ENCODE measurements around the gene ARFGEF3.
"Not testable (repeated sequence)": the region's sequence is repeated elsewhere in the genome, so short reads cannot be mapped to it uniquely, and the experiment has no call there.

The ARFGEF3 gene

DNA sequence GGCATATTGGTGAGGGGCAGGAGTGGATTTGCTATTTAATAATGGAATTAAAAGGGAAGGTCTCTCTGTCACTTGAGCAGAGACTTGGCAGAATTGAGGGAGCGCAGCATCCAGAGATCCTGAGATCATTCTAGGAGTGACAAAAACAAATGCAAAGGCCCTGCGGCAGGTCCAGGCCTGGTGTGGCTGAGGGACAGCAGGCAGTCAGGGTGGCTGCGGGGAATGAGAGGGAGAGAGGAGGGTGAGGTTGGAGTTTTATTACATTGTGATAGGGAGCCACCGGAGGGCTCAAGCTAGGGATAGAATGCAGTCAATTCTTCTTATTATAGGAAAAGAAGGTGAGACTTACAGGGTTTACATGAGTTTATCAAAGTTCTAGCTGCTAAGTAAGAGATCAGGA, 116.1 kb downstream of the ARFGEF3 start:
- no peak for DNase-seq

DNA sequence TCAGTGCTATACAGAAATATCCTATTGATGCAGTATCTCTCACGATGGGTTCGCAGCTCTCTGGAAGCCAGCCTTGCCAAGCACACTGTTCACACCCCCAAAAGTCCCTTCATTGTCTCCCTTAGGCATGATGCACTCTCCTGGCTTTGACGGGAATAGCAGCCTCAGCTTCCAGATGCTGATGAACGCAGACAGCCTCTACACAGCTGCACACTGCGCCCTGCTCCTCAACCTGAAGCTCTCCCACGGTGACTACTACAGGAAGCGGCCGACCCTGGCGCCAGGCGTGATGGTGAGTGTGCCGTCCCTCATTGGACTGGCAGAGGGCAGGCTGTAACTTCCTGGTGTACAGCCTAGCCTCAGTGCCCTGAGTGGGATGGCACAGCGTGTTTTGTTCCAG, 116.6 kb downstream of the ARFGEF3 start:
- DNase-seq, result no peak

DNA sequence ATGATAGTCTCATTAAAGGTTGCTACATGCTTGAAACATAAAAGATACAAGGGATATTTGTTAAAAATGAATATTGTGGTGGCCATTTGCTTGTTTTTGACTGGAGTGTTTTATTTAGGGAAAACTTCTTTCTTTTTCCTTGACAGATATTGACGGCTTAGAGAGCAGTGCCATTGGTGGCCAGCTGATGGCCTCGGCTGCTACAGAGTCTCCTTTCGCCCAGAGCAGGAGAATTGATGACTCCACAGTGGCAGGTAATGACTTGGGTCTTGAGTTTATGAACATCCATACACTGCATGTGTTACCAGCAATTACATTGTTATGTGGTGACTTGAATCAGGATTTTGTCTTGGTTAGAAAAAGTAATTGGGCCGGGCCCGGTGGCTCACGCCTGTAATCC, 124.1 kb downstream of the ARFGEF3 start:
- no peak for DNase-seq

DNA sequence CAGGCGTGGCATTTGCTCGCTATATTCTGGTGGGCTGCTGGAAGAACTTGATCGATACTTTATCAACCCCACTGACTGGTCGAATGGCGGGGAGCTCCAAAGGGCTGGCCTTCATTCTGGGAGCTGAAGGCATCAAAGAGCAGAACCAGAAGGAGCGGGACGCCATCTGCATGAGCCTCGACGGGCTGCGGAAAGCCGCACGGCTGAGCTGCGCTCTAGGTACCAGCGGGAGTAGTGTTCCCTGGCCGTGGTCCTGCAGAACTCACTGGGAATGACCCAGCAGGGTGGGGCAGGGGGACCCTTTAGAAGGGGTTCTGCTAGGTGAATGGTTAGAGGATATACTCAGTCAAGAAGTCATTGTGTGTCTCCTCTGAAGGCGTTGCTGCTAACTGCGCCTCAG, 125.0 kb downstream of the ARFGEF3 start:
- DNase-seq, result no peak

DNA sequence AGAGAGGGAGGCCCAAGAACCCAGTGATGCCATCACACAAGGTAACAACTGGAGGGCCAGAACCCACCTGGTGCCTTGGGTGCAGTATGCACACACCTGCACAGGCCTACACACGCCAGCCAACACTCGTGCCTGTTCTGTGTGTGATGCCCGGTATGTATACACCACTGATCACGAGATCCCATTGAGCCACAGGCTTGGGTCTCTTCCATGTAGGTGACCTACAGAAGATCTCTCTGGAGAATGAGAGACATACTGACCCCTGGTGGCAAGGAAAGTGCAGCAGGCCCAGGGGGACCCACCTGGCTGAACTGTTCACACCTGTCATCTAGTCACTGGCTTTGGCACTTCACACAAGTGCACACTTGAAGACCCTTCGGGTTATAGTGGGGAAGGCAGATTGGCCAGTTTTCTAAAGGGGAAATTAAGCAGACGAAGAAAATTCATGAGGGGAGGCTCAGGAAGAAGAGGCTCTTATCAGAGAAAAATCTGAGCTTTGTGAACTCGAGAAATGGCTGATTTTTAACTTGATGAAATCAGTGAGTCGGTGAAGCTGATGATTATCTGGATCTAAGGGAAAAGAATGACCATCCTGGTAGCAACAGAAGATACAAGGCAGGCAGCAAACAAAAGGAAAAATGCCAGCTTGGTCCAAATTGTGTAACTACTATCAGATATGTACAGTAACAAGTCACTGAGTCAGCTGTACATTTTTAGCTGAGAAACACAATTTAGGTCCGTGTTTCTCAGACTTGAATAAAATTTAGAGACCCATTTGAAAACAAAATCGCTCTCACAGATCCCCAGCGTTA, 125.6 kb downstream of the ARFGEF3 start:
- DNase-seq, result peak; percentile 4

DNA sequence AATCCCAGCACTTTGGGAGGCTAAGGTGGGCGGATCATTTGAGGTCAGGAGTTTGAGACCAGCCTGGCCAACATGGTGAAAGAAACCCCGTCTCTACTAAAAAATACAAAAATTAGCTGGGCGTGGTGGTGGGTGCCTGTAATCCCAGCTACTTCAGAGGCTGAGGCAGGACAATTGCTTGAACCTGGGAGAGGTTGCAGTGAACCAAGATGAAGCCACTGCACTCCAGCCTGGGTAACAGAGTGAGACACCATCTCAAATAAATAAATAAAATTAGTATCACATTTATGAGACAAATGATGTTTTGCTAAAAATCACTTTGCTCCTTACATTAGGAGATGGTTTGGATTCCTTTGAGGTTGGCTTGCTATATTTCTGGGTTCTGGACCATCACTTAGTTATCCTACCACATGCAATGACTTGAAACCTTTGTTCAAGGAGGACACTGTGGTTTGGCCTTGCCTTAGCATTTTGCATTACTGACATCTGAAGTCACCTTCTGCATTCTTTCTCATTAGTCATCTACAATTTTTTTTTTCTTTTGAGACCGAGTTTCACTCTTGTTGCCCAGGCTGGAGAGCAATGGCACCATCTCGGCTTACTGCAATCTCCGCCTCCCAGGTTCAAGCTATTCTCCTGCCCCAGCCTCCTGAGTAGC, 126.8 kb downstream of the ARFGEF3 start:
- DNase-seq, result not testable (repeated sequence)

DNA sequence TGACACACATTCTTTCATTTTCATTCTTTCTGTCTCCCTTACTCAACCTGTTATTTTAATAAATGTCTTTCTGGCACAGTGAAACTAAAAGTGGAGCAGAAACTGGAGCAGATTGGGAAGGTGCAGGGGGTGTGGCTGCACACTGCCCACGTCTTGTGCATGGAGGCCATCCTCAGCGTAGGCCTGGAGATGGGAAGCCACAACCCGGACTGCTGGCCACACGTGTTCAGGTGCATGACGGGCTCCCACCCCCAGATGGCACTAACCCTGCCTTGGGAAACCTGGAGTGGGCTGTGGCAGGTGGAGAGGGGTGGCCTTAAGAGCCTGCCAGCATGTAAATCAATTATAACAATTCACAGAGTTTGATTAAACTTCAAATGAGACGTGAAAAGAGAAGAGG, 128.0 kb downstream of the ARFGEF3 start:
- no peak for DNase-seq

DNA sequence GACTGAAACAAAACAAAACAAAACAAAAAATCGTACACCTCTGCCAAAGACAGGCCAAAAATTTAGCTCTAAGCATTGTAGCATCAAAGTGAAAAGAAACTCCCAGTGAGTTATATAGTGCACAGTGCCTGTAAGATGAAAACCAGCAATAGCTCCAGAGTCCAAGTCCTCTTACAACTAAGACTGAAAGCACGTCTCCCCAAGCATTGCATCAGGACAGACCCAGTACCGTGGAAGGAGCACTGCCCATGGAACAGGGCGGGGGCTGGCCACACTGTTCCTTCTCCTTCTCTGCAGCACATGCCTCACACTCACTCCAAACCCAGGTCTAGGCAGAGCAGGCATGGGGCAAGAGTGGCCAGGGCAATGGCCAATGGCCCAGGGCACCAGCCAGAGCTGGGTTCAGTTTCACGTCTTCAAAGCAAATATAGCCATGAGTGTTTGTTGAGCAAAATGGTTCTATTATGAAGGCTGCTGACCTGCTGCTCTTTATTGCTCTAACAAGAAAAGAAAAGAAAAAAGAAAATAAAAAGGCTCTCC, 128.8 kb downstream of the ARFGEF3 start:
- DNase-seq, result no peak

DNA sequence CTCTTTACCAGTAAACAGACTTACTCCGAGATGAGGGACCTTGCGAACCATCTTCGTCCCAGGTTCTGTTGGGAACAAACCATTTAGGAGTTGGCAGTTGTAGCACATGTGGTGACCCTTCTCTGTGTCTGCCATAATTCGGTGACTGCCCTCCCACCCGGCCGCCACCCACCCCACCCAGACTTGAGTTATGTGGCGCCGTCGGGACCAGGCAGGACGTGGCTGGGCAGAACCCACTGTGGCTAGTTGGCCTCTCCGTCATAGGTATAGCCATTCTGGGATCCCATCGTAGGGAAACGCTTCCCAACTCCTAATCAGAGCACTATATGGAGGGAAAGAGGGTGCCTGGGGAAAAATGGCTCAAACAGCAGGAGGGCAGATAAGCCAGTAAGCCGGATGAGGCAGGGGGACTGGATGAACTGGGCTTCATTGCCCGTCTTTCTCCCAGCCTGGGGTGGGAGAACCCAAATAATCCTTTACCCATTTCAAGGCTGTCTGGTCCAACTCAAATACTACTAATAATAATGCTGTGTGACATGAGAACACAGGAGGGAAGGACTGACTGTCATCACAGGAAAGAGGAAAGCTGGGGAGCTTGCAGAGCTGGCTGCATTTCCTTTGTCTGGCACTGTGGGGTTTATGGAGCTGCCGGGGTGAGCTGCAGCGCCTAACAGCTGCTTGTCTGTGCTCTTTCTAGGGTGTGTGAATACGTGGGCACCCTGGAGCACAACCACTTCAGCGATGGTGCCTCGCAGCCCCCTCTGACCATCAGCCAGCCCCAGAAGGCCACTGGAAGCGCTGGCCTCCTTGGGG, 129.5 kb downstream of the ARFGEF3 start:
- no peak for DNase-seq

DNA sequence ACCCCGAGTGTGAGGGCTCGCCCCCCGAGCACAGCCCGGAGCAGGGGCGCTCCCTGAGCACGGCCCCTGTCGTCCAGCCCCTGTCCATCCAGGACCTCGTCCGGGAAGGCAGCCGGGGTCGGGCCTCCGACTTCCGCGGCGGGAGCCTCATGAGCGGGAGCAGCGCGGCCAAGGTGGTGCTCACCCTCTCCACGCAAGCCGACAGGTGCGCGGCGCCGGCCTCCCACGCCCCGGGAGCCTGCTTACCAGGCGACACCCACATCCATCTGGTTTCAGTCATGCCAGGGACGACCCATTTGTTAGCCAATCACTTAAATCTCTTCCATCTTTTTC, 130.1 kb downstream of the ARFGEF3 start:
- DNase-seq, result no peak

DNA sequence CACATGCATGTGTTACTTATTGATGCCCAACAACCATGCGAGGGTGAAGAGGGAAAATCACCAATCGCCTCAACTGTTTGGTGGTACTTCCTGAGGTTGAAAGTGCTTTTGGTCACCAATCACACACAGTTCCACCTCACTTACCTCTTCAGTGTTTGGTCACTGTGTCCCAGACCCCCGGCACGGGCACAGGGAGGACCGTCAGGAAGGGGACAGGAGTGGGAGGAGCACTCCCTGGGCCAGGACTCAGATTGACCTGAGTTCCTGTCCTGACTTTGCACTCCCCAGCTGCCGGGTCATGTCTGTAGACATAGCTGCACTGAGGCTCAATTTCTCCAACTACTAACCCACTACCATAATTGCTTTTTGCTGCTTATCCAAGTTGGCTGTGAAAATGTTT, 130.7 kb downstream of the ARFGEF3 start:
- no peak for DNase-seq

DNA sequence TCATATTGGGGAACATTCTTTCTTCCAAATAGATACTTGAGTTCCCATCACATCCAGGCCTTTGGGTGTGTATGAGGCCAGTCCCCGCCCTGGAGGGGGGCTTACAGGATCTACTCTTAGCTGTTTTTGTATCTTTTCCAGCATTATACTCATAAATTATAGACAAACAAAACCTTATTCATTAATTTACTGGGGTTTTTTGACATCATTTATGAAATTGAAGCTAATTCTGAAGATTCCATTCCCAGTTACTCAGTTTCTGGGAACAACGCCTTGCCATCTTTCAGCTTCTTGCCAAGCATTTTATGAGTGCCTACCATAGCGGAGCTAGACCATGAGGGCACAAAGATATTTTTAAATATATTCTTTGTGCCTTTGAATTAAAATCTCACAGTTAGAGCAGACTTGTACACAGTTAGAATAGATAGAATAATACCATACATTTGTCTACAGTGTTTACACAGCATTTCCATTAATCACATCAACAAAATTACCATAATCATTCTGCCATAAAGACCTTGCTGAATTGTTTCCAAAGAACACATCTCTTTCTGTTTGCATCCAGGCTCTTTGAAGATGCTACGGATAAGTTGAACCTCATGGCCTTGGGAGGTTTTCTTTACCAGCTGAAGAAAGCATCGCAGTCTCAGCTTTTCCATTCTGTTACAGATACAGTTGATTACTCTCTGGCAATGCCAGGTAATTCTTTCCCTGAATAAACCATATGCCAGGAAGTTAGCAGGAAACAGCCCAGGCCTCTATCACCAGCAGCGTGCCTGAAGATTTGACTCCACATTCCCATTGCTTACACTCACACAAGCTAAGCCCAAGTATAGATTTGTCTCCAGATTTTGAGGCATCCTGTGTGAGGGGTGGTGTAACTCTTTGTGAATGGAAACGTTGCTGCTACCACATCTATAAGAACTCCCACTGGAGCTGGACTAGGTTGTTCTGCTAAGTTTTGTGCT, 132.0 kb downstream of the ARFGEF3 start:
- no peak for DNase-seq

DNA sequence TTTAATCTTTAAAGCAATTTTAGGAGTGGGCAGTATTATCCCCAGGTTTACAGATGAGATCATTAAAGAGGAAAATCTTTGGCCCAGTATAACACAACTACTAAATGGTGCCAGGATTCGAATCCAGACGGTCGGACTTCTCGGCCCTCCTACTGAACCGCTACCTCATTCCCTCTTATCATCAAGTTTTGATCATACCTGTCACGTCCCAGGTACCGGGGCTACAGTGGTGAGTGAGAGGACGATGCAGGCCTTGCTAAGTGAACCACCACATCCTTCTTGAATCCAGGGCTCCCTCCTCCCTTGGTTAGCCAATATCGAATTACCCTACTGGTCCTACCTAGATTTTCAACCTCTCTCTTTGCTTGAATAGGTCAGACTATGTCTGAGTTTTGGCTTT, 134.6 kb downstream of the ARFGEF3 start:
- DNase-seq, result no peak

DNA sequence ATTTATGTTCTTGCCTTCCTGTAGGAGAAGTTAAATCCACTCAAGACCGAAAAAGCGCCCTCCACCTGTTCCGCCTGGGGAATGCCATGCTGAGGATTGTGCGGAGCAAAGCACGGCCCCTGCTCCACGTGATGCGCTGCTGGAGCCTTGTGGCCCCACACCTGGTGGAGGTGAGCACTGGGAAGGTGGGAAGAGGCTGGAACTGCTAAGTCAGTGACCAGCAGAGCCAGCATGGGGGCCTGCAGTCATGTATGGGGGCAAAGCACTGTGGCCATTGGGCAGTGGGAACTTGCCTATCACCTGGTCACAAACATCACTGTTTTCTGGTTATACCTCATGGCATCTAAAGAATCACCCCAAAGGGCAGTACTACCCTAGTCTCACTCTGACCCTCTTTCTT, 135.0 kb downstream of the ARFGEF3 start:
- DNase-seq, result no peak

DNA sequence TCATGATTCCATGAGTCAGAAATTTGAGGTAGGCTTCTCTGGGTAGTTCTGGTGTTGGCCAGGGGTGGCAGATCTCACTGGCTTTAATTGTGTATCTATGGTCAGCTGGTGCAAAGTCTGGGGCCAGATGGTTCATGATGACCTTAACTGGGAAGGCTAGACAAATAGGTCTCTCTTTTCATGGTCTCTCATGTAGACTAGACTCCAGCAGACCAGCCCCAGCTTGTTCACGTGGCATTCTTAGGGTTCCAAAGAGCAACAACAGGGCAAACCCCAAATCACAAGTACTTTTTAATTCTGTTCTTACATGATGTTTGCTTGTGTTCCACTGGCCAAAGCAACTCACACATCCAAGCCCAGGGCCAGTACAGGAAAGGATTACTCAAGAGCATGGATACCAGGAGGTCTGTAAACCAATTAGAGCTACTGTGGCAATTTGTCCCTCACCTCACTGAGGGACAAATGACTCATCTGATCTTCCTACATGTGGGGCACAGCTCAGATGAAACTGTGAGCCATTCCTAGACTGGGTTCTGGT, 136.1 kb downstream of the ARFGEF3 start:
- no peak for DNase-seq

DNA sequence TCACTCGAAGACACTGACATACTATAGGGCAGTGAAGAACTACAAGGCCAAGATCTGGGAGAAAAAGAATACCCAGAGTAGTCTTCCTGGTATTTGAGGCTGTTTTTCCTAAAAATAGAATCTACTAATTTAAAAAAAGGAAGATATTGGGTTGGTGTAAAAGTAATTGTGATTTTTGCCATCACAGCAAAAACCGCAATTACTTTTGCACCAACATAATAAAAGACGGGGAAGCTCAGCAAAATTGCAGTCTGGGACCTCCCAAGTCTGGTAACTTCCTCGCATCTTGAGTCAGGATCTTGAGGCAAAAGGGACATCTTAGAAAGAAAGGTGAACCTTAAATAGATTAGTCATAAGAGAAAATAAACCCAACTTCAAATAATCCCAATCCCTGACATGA, 138.7 kb downstream of the ARFGEF3 start:
- DNase-seq, result no peak

DNA sequence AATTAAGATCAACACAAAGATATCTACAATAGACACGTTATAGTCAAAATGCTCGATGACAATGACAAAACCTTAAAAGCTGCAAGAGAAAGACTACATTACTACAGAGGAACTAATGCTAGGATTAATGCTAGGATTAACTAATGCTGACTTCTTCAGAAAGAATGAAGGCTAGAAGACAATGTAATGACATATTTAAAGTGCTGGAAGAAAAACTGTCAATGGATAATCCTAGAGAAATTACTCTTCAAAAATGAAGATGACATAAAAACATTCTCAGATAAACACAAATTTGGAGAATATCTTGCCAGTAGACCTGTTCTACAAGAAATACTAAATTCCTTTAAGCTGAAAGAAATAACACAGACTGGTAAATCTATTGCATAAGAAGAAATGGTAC, 140.8 kb downstream of the ARFGEF3 start:
- DNase-seq, result no peak

DNA sequence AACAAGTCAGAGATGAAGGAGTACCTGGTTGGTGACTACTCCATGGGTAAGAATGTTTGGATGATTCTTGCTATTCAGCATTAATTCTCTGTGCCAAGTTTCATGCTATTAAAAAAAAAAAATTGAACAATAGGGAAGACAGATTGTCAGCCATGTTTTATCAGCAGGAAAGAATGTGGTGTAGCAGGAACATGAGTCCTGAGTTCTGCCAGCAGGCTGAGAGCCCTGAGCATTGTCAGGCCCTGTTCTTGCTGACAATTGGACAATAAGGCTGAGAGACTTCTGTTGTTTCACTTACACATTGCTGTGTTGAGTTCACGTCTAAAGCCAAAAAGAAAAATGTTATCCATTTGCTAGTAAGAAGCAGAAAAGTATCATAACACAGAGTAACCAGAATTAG, 145.6 kb downstream of the ARFGEF3 start:
- no peak for DNase-seq

DNA sequence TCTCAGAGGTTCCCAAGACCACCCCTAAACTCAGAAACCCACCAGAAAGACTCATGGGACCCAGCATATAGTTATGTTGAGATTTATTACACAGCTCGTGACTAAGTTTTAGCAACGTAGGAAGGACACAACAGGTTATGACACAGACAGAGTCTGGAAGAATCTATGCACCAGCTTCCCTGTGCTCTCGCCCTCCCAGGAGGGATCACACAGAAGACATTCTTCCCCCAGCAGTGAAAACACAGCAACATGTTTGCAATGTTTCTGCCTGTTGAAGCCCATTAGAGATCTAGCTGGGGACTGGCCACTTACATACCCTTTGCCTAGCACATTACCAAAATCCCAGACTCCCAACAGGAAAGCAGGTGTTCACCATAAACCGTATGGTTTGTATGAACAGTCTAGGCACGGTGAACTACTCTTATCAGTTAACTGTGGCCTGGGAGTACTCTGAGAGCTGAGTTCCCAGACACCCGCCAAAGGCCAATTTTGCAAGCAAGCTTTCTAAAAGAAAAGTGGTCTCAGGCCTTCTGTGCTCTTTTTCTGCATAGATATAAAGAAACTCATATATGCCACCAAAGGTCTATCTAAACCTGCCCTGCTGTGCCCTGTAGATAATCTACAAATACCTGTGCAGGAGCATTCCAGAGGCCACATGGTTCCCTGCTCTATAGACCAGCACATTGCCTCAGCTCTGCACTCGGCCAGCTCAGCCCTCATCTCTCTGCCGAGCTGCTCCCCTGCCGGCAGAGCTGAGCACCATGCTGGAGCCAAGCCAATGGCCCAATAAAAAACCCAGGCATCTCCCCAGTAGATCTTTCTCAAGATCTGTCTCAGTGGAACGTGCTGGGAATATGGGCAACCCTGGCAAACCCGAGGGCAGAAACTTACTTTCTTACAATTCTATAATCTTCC, 146.3 kb downstream of the ARFGEF3 start:
- DNase-seq, result no peak

DNA sequence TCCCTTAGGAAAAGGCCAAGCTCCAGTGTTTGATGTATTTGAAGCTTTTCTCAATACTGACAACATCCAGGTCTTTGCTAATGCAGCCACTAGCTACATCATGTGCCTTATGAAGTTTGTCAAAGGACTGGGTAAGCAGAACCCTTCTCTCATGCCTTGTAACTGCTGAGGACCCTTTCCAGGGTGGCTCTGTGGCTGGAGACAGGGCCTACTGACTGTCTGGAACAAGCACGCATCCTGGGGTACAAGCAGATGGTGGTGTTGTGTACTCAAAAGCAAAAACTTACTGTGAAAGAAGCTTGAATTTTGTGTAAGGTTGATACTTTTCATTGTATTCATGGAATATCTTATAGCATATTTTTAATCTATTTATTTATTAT, 147.0 kb downstream of the ARFGEF3 start:
- no peak for DNase-seq

DNA sequence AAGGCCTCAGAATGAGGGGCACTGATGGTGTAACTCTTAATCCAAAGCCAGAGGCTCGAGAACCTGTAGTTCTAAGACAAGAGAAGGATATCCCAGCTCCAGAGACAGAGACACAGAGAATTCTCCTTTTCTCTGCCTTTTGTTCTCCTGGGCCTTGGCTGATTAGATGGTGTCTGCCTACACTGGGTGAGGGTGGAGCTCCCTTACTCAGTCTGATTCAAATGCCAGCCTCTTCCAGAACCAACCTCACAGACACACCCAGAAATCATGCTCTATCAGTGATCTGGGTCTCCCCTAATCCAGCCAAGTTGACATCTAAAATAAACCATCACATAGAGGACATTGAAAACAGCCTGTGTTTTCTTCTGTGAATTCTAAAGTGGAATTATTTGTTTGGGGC, 148.0 kb downstream of the ARFGEF3 start:
- no peak for DNase-seq

Data from NCI-H1694 (cell line).